Measurements from ENCODE around the gene EEF1AKMT4. TPM values are rescaled to one million over a fixed set of nuclear protein-coding genes. Genes with fewer than 3 reads are reported as not detected.

The EEF1AKMT4 gene
- total RNA-seq, 5 donors from 2014 or later (not counting 1 experiment from before 2014, with no cell fraction given), result 0.37 to 4.0 (median 2.3) TPM

DNA sequence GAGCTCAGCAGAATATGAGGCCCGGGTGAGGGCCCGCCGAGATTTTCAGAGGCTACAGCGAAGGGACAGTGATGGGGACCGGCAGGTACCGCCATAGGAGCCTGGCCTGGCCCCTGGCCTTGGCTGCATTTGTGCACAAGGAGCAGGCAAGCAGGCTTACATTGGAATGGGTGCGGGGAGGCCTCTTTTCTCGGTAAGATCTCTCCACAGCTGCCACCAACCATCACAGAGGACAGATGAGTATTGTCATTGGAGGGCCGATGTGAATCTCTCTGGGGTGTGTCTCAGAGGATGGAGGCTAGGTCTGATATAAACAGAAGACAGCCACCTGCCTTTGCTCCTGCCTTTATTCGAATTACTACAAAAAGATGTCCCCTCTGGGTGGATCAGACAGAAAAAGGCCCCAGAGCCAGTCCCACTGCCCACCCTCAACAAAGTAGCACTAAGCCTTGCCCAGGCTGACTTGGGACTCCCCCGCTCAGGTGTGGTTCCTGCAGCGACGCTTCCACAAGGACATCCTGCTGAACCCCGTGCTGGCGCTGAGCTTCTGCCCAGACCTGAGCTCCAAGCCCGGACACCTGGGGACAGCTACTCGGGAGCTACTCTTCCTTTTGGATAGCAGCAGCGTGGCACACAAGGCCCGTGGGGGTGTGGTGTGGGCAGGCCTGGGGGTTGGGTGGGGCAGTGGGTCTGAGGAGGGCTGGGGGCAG is 14.6 kb upstream of the EEF1AKMT4 start:
- ATAC-seq (replicated peaks in 1 of 4), result no peak
- H3K4me1 ChIP-seq (ENCODE audit: control insufficient read depth in 1 of 2, extremely low read depth in 1 of 2, insufficient read depth in 2 of 2, low read length in 2 of 2), result peaks cover under 1 to 11% of the 10 kb centered on the region in 2 experiments
- ChIA-PET POLR2A (no interaction called here), CTCF (no interaction called here)
- no peak overlapping the region for H3K27ac ChIP-seq (ENCODE audit: low read length)
- Mint-ChIP-seq H3K4me1 (peaks cover 8 to 20% (median 10%) of the 10 kb centered on the region in 3 donors), H3K36me3 (no peaks in the 10 kb centered on the region), H3K27ac (no peak overlapping the region), H3K27me3 (peaks cover 19 to 23% of the 10 kb centered on the region in 2 donors), H3K9me3 (no peaks in the 10 kb centered on the region), H3K4me3 (no peak overlapping the region)
- peaks cover 8 to 46% of the 10 kb centered on the region in 2 experiments for H3K27me3 ChIP-seq (replicated peaks in 1 of 2; ENCODE audit: control insufficient read depth in 2 of 2, extremely low read depth in 1 of 2, insufficient read depth in 2 of 2, low read length in 1 of 2)
- no peaks in the 10 kb centered on the region for H3K36me3 ChIP-seq (ENCODE audit: control insufficient read depth in 2 of 2, extremely low read depth in 1 of 2, insufficient read depth in 1 of 2, low read length in 1 of 2)
- WGBS (ENCODE audit: insufficient coverage), result 91% methylated on average over 12 of the region's 19 CpGs
- no peaks in the 10 kb centered on the region for H3K9me3 ChIP-seq
- no peak overlapping the region for H3K4me3 ChIP-seq (ENCODE audit: control insufficient read depth in 1 of 2, extremely low read depth in 1 of 2, low read length in 1 of 2)
- DNase-seq, result no peak

DNA sequence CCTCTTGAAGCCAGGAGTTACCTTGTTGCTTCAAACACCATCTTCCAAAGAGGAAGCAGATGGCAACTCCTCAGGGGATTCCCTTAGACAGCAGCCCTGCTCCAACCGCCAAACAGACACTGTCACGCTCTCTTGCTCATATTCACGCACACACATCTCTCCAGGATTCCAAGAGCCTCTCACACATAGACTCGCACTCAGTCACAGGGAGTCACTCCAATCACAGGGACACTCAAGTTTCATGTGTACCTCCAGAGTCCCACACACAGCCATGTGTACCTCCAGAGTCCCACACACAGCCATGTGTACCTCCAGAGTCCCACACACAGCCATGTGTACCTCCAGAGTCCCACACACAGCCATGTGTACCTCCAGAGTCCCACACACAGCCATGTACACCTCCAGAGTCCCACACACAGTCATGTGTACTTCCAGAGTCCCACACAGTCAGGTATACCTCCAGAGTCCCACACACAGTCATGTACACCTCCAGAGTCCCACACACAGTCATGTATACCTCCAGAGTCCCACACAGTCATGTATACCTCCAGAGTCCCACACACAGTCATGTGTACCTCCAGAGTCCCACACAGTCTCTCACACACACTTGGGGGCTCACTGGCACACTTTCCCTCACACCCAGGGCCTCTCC is 14.0 kb upstream of the EEF1AKMT4 start:
- H3K36me3 Mint-ChIP-seq, result no peaks in the 10 kb centered on the region
- ChIA-PET CTCF (interaction anchor here in 1 of 2 donors (1.0 kb wide), 1 partner anchor 9 kb away, joined by 3 read pairs; no protein-coding TSS in a partner anchor), POLR2A (no interaction called here)
- ATAC-seq (replicated peaks in 1 of 4) (no peak), DNase-seq (no peak)
- no peaks in the 10 kb centered on the region for H3K36me3 ChIP-seq (ENCODE audit: control insufficient read depth in 2 of 2, extremely low read depth in 1 of 2, insufficient read depth in 1 of 2, low read length in 1 of 2)
- WGBS (ENCODE audit: insufficient coverage), result 88% methylated on average over 3 of the region's 4 CpGs
- H3K27me3 Mint-ChIP-seq, result peaks cover 19 to 23% of the 10 kb centered on the region in 2 donors
- no peak overlapping the region for H3K27ac Mint-ChIP-seq
- H3K4me1 ChIP-seq (ENCODE audit: control insufficient read depth in 1 of 2, extremely low read depth in 1 of 2, insufficient read depth in 2 of 2, low read length in 2 of 2), result peaks cover 0 to 4% of the 10 kb centered on the region in 2 experiments
- no peaks in the 10 kb centered on the region for H3K9me3 ChIP-seq
- peaks cover 8 to 20% (median 10%) of the 10 kb centered on the region in 3 donors for H3K4me1 Mint-ChIP-seq
- H3K9me3 Mint-ChIP-seq, result no peaks in the 10 kb centered on the region
- peaks cover 8 to 41% of the 10 kb centered on the region in 2 experiments for H3K27me3 ChIP-seq (replicated peaks in 1 of 2; ENCODE audit: control insufficient read depth in 2 of 2, extremely low read depth in 1 of 2, insufficient read depth in 2 of 2, low read length in 1 of 2)
- no peak overlapping the region for H3K4me3 Mint-ChIP-seq
- H3K27ac ChIP-seq (ENCODE audit: low read length), result no peak overlapping the region
- H3K4me3 ChIP-seq (ENCODE audit: control insufficient read depth in 1 of 2, extremely low read depth in 1 of 2, low read length in 1 of 2), result no peak overlapping the region

DNA sequence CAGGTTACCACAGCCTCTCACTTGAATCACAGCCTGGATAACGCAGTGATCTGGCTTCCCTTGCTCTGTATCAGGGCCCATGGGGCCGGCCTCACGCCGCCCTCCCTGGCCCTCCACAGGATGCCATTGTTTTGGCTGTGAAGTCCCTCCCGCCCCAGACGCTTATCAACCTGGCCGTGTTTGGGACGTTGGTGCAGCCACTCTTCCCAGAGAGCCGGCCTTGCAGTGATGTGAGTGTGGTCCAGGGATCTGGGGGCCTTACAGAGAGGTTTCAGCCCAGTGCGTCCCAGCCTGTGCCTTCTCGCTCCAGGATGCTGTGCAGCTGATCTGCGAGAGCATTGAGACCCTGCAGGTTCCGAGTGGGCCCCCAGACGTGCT is 13.4 kb upstream of the EEF1AKMT4 start:
- H3K27ac ChIP-seq (ENCODE audit: low read length), result no peak overlapping the region
- Mint-ChIP-seq H3K36me3 (no peaks in the 10 kb centered on the region), H3K4me3 (no peak overlapping the region), H3K4me1 (peaks cover 5 to 18% (median 7%) of the 10 kb centered on the region in 3 donors), H3K27me3 (peaks cover 16 to 20% of the 10 kb centered on the region in 2 donors), H3K27ac (no peak overlapping the region), H3K9me3 (no peaks in the 10 kb centered on the region)
- ATAC-seq (replicated peaks in 1 of 4) (no peak), DNase-seq (no peak)
- H3K36me3 ChIP-seq (ENCODE audit: control insufficient read depth in 2 of 2, extremely low read depth in 1 of 2, insufficient read depth in 1 of 2, low read length in 1 of 2), result no peaks in the 10 kb centered on the region
- no peaks in the 10 kb centered on the region for H3K9me3 ChIP-seq
- CTCF ChIA-PET, result interaction anchor here in 1 of 2 donors (1.0 kb wide), 1 partner anchor 9 kb away, joined by 3 read pairs; no protein-coding TSS in a partner anchor
- H3K4me3 ChIP-seq (ENCODE audit: control insufficient read depth in 1 of 2, extremely low read depth in 1 of 2, low read length in 1 of 2), result no peak overlapping the region
- H3K27me3 ChIP-seq (replicated peaks in 1 of 2; ENCODE audit: control insufficient read depth in 2 of 2, extremely low read depth in 1 of 2, insufficient read depth in 2 of 2, low read length in 1 of 2), result peaks cover 8 to 38% of the 10 kb centered on the region in 2 experiments
- H3K4me1 ChIP-seq (ENCODE audit: control insufficient read depth in 1 of 2, extremely low read depth in 1 of 2, insufficient read depth in 2 of 2, low read length in 2 of 2), result peaks cover 0 to 1% of the 10 kb centered on the region in 2 experiments
- POLR2A ChIA-PET, result no interaction called here
- WGBS (ENCODE audit: insufficient coverage), result 77% methylated on average over 14 of the region's 14 CpGs

DNA sequence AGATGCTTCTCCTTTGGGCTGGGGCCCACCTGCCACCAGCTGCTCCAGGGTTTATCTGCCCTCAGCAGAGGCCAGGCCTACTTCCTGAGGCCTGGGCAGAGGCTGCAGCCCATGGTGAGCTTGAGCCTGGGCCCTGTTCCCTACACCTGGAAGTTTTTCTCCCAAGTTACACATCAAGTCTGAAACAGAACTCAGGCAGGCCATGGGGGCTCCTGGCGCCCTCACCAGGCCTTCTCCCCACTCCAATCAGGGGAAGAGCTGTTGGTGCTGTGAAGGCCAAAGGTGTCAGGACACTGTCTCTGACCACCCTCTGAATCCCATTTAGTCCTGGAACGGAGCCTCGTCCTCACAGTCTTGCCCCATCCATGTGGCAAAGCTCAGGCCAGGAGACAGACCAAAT is 12.8 kb upstream of the EEF1AKMT4 start:
- ATAC-seq (replicated peaks in 1 of 4) (no peak), DNase-seq (no peak)
- H3K27ac ChIP-seq (ENCODE audit: low read length), result no peak overlapping the region
- no peaks in the 10 kb centered on the region for H3K36me3 ChIP-seq (ENCODE audit: control insufficient read depth in 2 of 2, extremely low read depth in 1 of 2, insufficient read depth in 1 of 2, low read length in 1 of 2)
- no CpG with 5 or more reads among the region's 3 CpGs for WGBS (ENCODE audit: insufficient coverage)
- no peaks in the 10 kb centered on the region for H3K9me3 ChIP-seq
- H3K27ac Mint-ChIP-seq, result no peak overlapping the region
- ChIA-PET POLR2A (interaction anchor here in 1 of 2 donors (0.5 kb wide), 1 partner anchor 16 kb away, joined by 3 read pairs; no protein-coding TSS in a partner anchor), CTCF (interaction anchor here in 1 of 2 donors (1.0 kb wide), 1 partner anchor 10 kb away, joined by 3 read pairs; no protein-coding TSS in a partner anchor)
- H3K4me3 ChIP-seq (ENCODE audit: control insufficient read depth in 1 of 2, extremely low read depth in 1 of 2, low read length in 1 of 2), result no peak overlapping the region
- peaks cover 5 to 32% of the 10 kb centered on the region in 2 experiments for H3K27me3 ChIP-seq (replicated peaks in 1 of 2; ENCODE audit: control insufficient read depth in 2 of 2, extremely low read depth in 1 of 2, insufficient read depth in 2 of 2, low read length in 1 of 2)
- H3K27me3 Mint-ChIP-seq, result peaks cover 10 to 14% of the 10 kb centered on the region in 2 donors
- peaks cover 0 to 12% (median 1%) of the 10 kb centered on the region in 3 donors for H3K4me1 Mint-ChIP-seq
- H3K4me1 ChIP-seq (ENCODE audit: control insufficient read depth in 1 of 2, extremely low read depth in 1 of 2, insufficient read depth in 2 of 2, low read length in 2 of 2), result no peaks in the 10 kb centered on the region
- H3K9me3 Mint-ChIP-seq, result no peaks in the 10 kb centered on the region
- no peak overlapping the region for H3K4me3 Mint-ChIP-seq
- H3K36me3 Mint-ChIP-seq, result no peaks in the 10 kb centered on the region

DNA sequence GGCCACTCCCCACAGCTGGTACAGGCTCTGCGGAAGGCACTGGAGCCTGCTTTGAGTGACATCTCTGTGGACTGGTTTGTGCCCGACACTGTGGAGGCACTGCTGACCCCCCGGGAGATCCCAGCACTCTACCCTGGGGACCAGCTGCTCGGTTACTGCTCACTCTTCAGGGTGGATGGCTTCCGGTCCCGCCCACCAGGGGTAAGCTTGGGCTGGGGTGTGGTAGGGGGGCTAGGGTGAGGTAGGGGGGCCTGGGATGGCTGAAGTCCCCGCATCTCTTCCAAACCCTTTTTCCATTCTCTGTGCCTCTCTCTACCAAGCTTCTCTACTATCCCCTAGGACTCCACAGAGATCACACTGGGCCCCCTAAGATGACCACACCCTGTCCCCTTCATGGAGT is 12.3 kb upstream of the EEF1AKMT4 start:
- Mint-ChIP-seq H3K27ac (no peak overlapping the region), H3K4me1 (peaks cover 0 to 10% (median 0%) of the 10 kb centered on the region in 3 donors), H3K27me3 (peaks cover 5 to 8% of the 10 kb centered on the region in 2 donors), H3K9me3 (no peaks in the 10 kb centered on the region), H3K36me3 (peaks cover 2% of the 10 kb centered on the region), H3K4me3 (no peak overlapping the region)
- no peak overlapping the region for H3K4me3 ChIP-seq (ENCODE audit: control insufficient read depth in 1 of 2, extremely low read depth in 1 of 2, low read length in 1 of 2)
- no peaks in the 10 kb centered on the region for H3K4me1 ChIP-seq (ENCODE audit: control insufficient read depth in 1 of 2, extremely low read depth in 1 of 2, insufficient read depth in 2 of 2, low read length in 2 of 2)
- H3K36me3 ChIP-seq (ENCODE audit: control insufficient read depth in 2 of 2, extremely low read depth in 1 of 2, insufficient read depth in 1 of 2, low read length in 1 of 2), result peaks cover 0 to 3% of the 10 kb centered on the region in 2 donors
- peaks cover 2 to 28% of the 10 kb centered on the region in 2 experiments for H3K27me3 ChIP-seq (replicated peaks in 1 of 2; ENCODE audit: control insufficient read depth in 2 of 2, extremely low read depth in 1 of 2, insufficient read depth in 2 of 2, low read length in 1 of 2)
- POLR2A ChIA-PET, result interaction anchor here in 1 of 2 donors (0.5 kb wide), 1 partner anchor 16 kb away, joined by 3 read pairs; no protein-coding TSS in a partner anchor
- ATAC-seq (replicated peaks in 1 of 4) (no peak), DNase-seq (no peak)
- WGBS (ENCODE audit: insufficient coverage), result 76% methylated on average over 3 of the region's 7 CpGs
- CTCF ChIA-PET, result no interaction called here
- no peak overlapping the region for H3K27ac ChIP-seq (ENCODE audit: low read length)
- H3K9me3 ChIP-seq, result no peaks in the 10 kb centered on the region

DNA sequence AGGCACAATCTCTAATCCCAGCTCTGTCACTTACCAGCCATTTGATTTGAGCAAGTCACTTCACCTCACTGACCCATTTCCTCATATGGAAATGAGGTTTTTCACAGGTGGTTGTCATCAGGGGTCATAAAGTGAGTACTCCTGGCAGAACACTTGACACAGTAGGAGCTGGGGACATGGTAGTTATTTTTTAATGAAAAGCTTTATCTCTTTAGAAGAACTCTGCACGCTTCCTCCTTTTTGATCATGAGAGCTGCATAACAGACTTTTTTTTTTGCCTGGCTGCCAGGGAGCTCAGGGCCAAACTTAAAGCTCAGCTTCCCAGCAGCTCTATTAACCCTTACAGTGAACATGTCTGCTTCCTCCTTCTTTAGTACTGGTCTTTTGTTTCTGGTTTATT is 11.7 kb upstream of the EEF1AKMT4 start:
- H3K36me3 ChIP-seq (ENCODE audit: control insufficient read depth in 2 of 2, extremely low read depth in 1 of 2, insufficient read depth in 1 of 2, low read length in 1 of 2), result peaks cover 5 to 9% of the 10 kb centered on the region in 2 donors
- H3K27me3 ChIP-seq (replicated peaks in 1 of 2; ENCODE audit: control insufficient read depth in 2 of 2, extremely low read depth in 1 of 2, insufficient read depth in 2 of 2, low read length in 1 of 2), result peaks cover 1 to 22% of the 10 kb centered on the region in 2 experiments
- ATAC-seq (replicated peaks in 1 of 4) (no peak), DNase-seq (no peak)
- no peaks in the 10 kb centered on the region for H3K9me3 ChIP-seq
- CTCF ChIA-PET, result interaction anchor here in 1 of 2 donors (0.6 kb wide), 2 partner anchors 8 to 10 kb away, joined by 3 read pairs; no protein-coding TSS in a partner anchor
- peaks cover 0 to 10% (median 0%) of the 10 kb centered on the region in 3 donors for H3K4me1 Mint-ChIP-seq
- 50% methylated on average over 1 of the region's 1 CpG for WGBS (ENCODE audit: insufficient coverage)
- H3K27ac Mint-ChIP-seq, result no peak overlapping the region
- POLR2A ChIA-PET, result no interaction called here
- no peaks in the 10 kb centered on the region for H3K4me1 ChIP-seq (ENCODE audit: control insufficient read depth in 1 of 2, extremely low read depth in 1 of 2, insufficient read depth in 2 of 2, low read length in 2 of 2)
- no peak overlapping the region for H3K27ac ChIP-seq (ENCODE audit: low read length)
- H3K4me3 Mint-ChIP-seq, result no peak overlapping the region
- H3K27me3 Mint-ChIP-seq, result peaks cover 0 to 2% of the 10 kb centered on the region in 2 donors
- peaks cover 8% of the 10 kb centered on the region for H3K36me3 Mint-ChIP-seq
- no peak overlapping the region for H3K4me3 ChIP-seq (ENCODE audit: control insufficient read depth in 1 of 2, extremely low read depth in 1 of 2, low read length in 1 of 2)
- H3K9me3 Mint-ChIP-seq, result no peaks in the 10 kb centered on the region

All from T-cell (primary cell).